Esophagus muscularis mucosa (tissue), 4 donors: Measurements from ENCODE around the gene PCLAF. TPM values are rescaled to one million over a fixed set of nuclear protein-coding genes. Genes with fewer than 3 reads are reported as not detected.

Experiments used
- DNase-seq: peaks from one replicate; pipeline ENCODE4 v3.0.0-alpha.2; 2017; ENCODE audit errors: extremely low spot score
- H3K27ac ChIP-seq, 4 donors: fragments of 200-600 bp; sonication (generic); replicated peaks in 1 of 4; 1 replicate in 3 of 4; 2 replicates in 1 of 4; pipeline ENCODE4 v1.5.1; 2016 to 2019; ENCODE audit warnings: mild to moderate bottlenecking in 1 of 4
- H3K27me3 ChIP-seq, 4 donors: fragments of 200-600 bp; sonication (generic); one replicate each; pipeline versions ENCODE4 v1.5.1 to v1.6.0; 2016 to 2019
- H3K36me3 ChIP-seq, 4 donors: fragments of 200-600 bp; sonication (generic); one replicate each; pipeline ENCODE4 v1.5.1; 2016 to 2019
- H3K4me1 ChIP-seq, 4 donors: fragments of 200-600 bp; sonication (generic); one replicate each; pipeline ENCODE4 v1.5.1; 2016 to 2019
- H3K4me3 ChIP-seq, 4 donors: fragments of 200-600 bp; sonication (generic); 1 replicate in 2 of 4; 2 replicates in 2 of 4; pipeline ENCODE4 v1.5.1; 2016 to 2019; ENCODE audit warnings: mild to moderate bottlenecking in 4 of 4, moderate library complexity in 1 of 4
- H3K9me3 ChIP-seq, 4 donors: fragments of 200-600 bp; sonication (generic); 1 replicate in 3 of 4; 2 replicates in 1 of 4; pipeline ENCODE4 v1.5.1; 2016 to 2019
- EP300 ChIP-seq: sonication (generic); formaldehyde crosslinking; IDR thresholded peaks from one replicate; pipeline ENCODE4 v1.6.1; 2017; ENCODE audit warnings: antibody characterized with exemption
- POLR2A ChIP-seq: fragments of 450-650 bp; IDR thresholded peaks from one replicate; pipeline ENCODE4 v1.6.1; 2017; ENCODE audit warnings: antibody characterized with exemption, moderate library complexity, mild to moderate bottlenecking, low read depth
- POLR2AphosphoS5 ChIP-seq, 2 donors: sonication (generic); formaldehyde crosslinking; IDR thresholded peaks; one replicate each; pipeline ENCODE4 v1.6.1; 2017; ENCODE audit warnings: antibody characterized with exemption in 2 of 2
- WGBS: methylation state at CpG from one replicate; pipeline ENCODE4 v1.1.5; 2018; 5-methylcytosine and 5-hydroxymethylcytosine counted together
- intact Hi-C: fragments of 100-400 bp; cut with DNase I; formaldehyde crosslinking; loops from one replicate; pipeline ENCODE4 v1.15.1; 2023
- total RNA-seq, 4 donors: library from RNA; depleted of rRNA; stranded (reverse); fragments of >200 nt; gene quantifications; one replicate each; pipeline versions ENCODE4 v1.1.0 to v1.2.1, GENCODE V29; 2016
- TF ChIP-seq, protein P1 (sequence below), 3 experiments: fragments of 200-600 bp in 2 of 3; fragments of 450-650 bp in 1 of 3; sonication (generic) in 2 of 3; IDR thresholded peaks; one replicate each; pipeline ENCODE4 v1.5.1; 2017 to 2019; ENCODE audit warnings: antibody characterized with exemption in 3 of 3, mild to moderate bottlenecking in 2 of 3, moderate library complexity in 1 of 3

PCLAF gene
- total RNA-seq, 4 donors from 2014 or later = not detected

DNA sequence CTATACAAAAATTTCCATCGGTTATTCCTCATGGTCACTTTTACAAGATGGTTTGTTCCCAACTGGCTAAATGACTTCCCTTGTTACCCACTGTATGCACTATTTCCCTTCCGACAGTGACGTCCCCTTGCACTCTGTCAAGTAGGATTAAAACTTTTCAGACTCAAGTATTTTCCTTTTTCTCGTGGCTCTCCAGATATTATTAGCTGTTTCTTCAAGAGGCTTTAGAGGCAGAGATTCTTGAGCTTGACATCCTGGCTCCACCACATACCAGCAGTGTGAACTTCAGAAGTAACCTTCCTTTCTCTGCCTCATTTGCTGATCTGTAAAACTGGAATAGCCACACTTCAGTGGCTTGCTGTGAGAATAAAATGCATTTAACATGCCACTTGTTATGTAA, 39.3 kb downstream of the PCLAF start:
- Histone ChIP-seq H3K27me3 (no peaks in the 10 kb centered on the region), H3K36me3 (peaks cover 0 to 13% (median 8%) of the 10 kb centered on the region in 4 donors), H3K27ac (no peak overlapping the region), H3K9me3 (no peaks in the 10 kb centered on the region), H3K4me1 (peaks cover 4 to 21% (median 17%) of the 10 kb centered on the region in 4 donors), H3K4me3 (no peak overlapping the region)
- WGBS = 82% methylated on average over 4 of the region's 4 CpGs
- no peak for TF ChIP-seq POLR2A
- TF ChIP-seq EP300 = no peak
- TF ChIP-seq, protein P1, sequence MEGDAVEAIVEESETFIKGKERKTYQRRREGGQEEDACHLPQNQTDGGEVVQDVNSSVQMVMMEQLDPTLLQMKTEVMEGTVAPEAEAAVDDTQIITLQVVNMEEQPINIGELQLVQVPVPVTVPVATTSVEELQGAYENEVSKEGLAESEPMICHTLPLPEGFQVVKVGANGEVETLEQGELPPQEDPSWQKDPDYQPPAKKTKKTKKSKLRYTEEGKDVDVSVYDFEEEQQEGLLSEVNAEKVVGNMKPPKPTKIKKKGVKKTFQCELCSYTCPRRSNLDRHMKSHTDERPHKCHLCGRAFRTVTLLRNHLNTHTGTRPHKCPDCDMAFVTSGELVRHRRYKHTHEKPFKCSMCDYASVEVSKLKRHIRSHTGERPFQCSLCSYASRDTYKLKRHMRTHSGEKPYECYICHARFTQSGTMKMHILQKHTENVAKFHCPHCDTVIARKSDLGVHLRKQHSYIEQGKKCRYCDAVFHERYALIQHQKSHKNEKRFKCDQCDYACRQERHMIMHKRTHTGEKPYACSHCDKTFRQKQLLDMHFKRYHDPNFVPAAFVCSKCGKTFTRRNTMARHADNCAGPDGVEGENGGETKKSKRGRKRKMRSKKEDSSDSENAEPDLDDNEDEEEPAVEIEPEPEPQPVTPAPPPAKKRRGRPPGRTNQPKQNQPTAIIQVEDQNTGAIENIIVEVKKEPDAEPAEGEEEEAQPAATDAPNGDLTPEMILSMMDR (IDR thresholded peaks at IDR 0.05) = no peak
- TF ChIP-seq POLR2AphosphoS5 (IDR thresholded peaks at IDR 0.05) = no peak
- DNase-seq = no peak
- intact Hi-C loops = no loop called here

DNA sequence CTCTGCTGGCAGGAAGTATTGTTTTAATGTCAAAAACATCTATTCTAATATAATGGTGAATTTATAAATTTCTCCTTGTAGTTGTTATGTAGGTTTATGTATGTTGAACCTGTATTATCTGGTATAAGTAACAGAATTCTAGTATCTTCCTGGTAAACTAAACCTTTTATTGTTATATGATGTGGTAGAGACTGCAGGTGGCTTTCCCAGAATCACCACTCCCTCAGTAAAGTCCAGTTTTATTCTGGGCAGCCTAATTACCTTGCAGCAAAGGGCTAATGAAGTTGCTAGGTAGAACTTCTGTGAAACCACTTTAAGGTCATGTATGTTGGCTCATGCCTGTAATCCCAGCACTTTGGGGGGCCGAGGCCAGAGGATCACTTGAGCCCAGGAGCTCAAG, 40.9 kb downstream of the PCLAF start:
- WGBS = 100% methylated on average over 1 of the region's 1 CpG
- no peaks in the 10 kb centered on the region for H3K9me3 ChIP-seq
- no peak for DNase-seq
- no peak overlapping the region for H3K4me3 ChIP-seq
- no peaks in the 10 kb centered on the region for H3K27me3 ChIP-seq
- TF ChIP-seq, protein P1 (IDR thresholded peaks at IDR 0.05) = no peak
- TF ChIP-seq EP300 (no peak), POLR2AphosphoS5 (IDR thresholded peaks at IDR 0.05) (no peak), POLR2A (no peak)
- intact Hi-C loops = no loop called here
- no peak overlapping the region for H3K27ac ChIP-seq
- peaks cover 0 to 13% (median 8%) of the 10 kb centered on the region in 4 donors for H3K36me3 ChIP-seq
- H3K4me1 ChIP-seq = peaks cover 3 to 20% (median 17%) of the 10 kb centered on the region in 4 donors

DNA sequence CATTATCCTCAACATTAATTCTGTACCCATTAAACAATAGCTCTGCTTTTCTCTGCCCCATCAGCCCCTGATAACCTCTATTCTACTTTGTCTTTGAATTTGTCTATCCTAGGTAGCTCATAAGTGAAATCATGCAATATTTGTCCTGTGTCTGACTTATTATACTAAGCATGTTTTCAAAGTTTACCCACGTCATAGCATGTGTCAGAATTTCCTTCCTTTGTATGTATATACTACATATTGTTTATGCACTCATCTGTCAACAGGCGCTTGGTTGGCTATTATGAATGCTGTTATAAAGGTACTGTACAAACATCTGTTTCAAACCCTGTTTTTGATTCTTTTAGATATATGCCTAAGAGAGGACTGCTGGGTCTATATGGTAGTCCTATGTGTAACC, 43.5 kb downstream of the PCLAF start:
- Histone ChIP-seq H3K36me3 (peaks cover 0 to 13% (median 8%) of the 10 kb centered on the region in 4 donors), H3K4me1 (peaks cover 0 to 21% (median 10%) of the 10 kb centered on the region in 4 donors), H3K27ac (no peak overlapping the region), H3K9me3 (no peaks in the 10 kb centered on the region), H3K27me3 (no peaks in the 10 kb centered on the region), H3K4me3 (no peak overlapping the region)
- TF ChIP-seq, protein P1 (IDR thresholded peaks at IDR 0.05) = no peak
- no peak for TF ChIP-seq POLR2AphosphoS5 (IDR thresholded peaks at IDR 0.05)
- no peak for TF ChIP-seq POLR2A
- no peak for TF ChIP-seq EP300
- WGBS = 76% methylated on average over 2 of the region's 2 CpGs
- DNase-seq = no peak
- intact Hi-C loops = no loop called here

DNA sequence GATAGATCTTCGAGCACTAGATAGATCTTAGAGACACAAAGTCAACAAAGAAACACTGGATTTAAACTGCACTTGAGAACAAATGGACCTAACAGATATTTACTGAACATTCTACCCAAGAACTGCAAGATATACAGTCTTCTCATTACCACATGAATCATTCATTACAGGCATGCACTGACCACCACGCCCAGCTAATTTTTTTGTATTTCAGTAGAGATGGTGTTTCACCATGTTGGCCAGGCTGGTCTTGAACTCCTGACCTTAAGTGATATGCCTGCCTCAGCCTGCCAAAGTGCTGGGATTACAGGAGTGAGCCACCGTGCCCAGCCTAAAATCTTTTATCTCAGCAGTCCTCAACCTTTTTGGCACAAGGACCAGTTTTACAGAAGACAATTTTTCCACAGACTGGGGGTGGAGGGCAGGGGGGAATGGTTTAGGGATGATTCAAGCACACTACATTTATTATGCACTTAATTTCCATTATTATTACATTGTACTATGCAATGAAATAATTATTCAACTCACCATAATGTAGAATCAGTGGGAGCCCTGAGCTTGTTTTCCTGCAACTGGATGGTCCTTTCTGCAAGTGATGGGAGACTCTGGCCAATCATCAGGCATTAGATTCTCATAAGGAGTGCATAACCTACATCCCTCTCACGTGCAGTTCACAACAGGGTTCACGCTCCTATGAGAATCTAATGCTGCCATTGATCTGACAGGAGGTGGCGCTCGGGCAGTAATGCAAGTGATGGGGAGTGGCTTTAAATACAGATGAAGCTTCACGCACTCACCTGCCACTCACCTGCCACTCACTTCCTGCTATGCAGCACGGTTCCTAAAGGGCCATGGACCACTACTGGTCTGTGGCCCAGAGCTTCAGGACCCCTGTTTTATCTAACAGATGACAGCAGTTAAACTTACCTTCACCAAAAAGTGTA, 47.0 kb downstream of the PCLAF start:
- peaks cover 0 to 13% (median 9%) of the 10 kb centered on the region in 4 donors for H3K4me1 ChIP-seq
- H3K4me3 ChIP-seq = no peak overlapping the region
- 74% methylated on average over 9 of the region's 9 CpGs for WGBS
- H3K27me3 ChIP-seq = no peaks in the 10 kb centered on the region
- no peaks in the 10 kb centered on the region for H3K36me3 ChIP-seq
- no peaks in the 10 kb centered on the region for H3K9me3 ChIP-seq
- no peak overlapping the region for H3K27ac ChIP-seq
- no peak for TF ChIP-seq POLR2AphosphoS5 (IDR thresholded peaks at IDR 0.05)
- TF ChIP-seq, protein P1 (IDR thresholded peaks at IDR 0.05) = no peak
- TF ChIP-seq POLR2A = no peak
- no peak for TF ChIP-seq EP300
- no peak for DNase-seq
- intact Hi-C loops = no loop called here
